Non-pigmented ciliary epithelial cell (primary cell): ENCODE data around the gene SHC2.
"Not testable (repeated sequence)": the region's sequence is repeated elsewhere in the genome, so short reads cannot be mapped to it uniquely, and the experiment has no call there.

Source experiments
- DNase-seq: peaks from one replicate; pipeline ENCODE4 v3.0.0-alpha.2; 2010; ENCODE audit warnings: low read depth

The SHC2 gene

DNA sequence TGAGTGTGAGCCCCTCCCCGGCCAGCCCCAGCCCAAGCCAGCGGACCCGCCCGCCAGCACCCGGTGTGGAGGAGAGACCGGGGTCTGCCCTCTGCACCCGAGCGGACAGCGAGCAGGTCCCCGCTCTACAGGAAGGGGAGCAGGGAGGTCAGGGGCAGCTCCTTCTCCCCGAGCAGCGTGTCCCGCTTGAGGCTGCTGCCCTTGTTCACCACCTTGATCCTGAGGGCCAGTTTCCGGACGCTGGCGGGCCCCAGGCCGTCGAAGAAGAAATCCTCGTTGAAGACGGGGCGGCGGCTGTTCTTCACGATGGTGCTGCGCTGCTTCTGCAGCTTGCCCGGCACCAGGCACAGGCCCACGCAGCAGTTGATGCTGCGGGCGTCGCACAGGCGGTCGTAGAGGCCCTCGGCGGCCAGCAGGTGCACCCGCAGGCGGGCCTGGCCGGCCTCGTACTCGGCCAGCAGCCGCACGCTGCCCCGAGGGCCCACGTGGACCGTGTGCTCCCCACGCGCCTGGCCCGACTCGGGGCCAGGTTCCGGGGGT is 53.8 kb downstream of the SHC2 start:
- DNase-seq: no peak

GRCh38 chr19:406135-406781 is 54.6 kb downstream of the SHC2 start:
- no peak for DNase-seq

GRCh38 chr19:405121-405965 is 55.5 kb downstream of the SHC2 start:
- DNase-seq: no peak

GRCh38 chr19:403221-404027 is 57.4 kb downstream of the SHC2 start:
- no peak for DNase-seq

GRCh38 chr19:402786-403185 is 58.0 kb downstream of the SHC2 start:
- DNase-seq: no peak

GRCh38 chr19:401866-402511 is 58.8 kb downstream of the SHC2 start:
- DNase-seq: no peak

DNA sequence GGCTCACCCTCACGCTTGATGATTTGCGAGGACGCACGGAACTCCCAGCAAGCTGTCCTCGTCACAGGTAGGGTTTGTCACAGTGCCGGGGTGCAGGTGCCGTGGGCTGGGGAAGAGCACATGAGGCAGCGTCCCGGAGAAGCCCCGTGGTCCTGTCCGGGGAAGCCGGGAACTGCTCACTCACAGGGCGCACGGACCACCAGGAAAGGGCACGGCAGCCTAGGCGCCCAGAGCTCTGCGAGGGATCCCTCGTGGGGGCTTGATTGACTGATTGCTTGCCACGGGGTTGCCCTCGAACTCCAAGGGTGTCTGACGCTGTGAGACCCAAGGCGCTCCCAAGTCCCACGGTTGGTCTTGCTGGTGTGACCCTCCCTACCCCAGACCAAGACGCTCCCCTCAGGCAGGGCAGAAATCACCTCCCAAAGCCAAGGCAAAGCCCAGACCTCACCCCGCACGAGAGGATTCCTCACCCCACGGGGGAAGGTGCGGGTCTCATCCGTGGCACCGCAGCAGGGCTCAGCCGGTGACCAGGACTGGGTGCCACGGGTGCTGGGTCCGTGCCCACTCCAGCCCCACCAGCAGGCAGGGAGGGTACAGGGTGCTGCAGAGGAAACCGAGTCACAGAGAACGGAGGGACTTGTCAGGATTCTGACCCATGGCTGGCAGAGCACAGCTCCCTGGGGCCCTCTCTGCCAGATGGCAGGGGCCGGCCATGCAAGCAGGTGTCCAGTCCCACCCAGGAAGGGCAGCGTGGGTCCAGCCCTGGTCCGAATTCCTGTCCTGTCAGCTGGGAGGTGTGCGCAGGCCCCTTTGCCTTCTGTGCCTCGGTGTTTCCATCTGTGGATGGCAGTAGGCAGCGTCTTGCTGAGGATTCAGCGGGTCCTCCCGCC is 59.6 kb downstream of the SHC2 start:
- DNase-seq: no peak

- DNase-seq: no peak
These were observed 61.5 kb downstream of the SHC2 start for GRCh38 chr19:399370-399769.

DNA sequence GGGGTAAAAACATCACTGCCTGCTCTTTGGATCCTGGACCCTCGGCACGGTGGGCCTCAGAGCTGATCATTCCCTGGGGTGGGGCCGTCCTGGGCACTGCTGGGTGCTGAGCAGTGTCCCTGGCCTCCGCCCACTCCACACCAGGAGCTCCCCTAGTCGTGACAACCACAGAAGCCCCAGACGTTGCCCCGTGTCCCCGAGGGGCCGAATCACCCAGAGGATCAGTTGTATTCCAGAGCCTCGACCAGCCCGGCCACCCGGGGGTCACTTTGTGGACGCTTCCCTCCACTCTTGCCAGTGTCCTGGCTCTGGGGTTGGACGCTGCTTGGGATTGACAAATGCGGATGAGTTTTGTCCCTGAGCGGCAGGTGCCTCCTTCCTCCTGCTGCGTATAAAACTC is 62.1 kb downstream of the SHC2 start:
- DNase-seq: no peak

- no peak for DNase-seq
These were observed 62.7 kb downstream of the SHC2 start for GRCh38 chr19:397941-398706.

DNA sequence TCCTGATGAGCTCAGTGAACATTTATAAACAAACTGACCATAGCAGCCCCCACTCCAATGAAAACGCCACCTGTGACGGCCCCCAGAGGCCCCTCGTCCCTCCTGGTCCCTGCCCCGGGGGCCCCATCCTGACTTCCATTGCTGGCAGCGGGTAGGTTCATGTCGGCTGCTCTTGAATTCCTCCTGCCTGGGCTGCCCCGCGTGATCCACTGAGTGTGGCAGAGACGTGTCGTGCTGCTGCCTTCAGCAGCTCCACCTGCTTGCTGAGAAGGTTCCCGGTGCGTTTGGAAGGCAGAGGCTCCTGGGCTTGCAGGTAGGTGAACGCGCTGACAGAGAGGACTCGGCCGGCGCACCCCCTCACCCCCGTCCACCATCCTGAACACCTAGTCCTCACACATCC is 63.5 kb downstream of the SHC2 start:
- DNase-seq: no peak

- DNase-seq: no peak
These were observed 65.4 kb downstream of the SHC2 start for GRCh38 chr19:395467-395866.

- DNase-seq: not testable (repeated sequence)
These were observed 66.0 kb downstream of the SHC2 start for GRCh38 chr19:394857-395256.

- DNase-seq: not testable (repeated sequence)
These were observed 67.3 kb downstream of the SHC2 start for GRCh38 chr19:393560-393959.

GRCh38 chr19:392375-392970 is 68.4 kb downstream of the SHC2 start:
- no peak for DNase-seq

DNA sequence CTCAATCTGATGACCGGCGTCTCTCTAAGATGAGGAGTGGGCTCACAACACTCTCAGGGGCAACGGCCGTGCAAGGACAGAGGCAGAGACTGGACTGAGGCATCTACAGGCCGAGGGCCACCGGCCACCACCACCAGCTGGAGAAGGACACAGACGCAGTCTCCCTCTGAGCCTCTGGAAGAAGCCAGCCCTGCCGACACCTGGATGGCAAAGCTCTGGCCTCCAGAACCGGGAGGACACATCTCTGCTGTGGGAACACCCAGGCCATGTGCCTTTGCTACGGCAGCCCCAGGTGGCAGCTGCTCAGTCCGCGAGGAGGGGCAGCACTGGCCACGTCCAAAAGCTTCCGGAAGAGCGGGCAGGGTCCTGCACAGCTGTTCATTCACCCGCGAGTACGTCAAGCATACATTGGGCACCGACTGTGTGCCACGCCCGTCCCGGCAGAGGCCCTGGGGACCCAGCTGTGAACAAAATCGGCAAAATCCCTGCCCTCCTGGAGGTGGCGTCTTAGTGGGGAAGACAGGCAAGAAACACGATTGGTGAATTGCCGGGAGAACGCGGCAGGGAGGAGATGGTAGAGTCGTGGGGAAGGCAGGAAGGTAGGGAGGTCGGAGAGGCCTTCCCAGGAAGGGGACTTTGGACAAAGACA is 69.0 kb downstream of the SHC2 start:
- DNase-seq: no peak

DNA sequence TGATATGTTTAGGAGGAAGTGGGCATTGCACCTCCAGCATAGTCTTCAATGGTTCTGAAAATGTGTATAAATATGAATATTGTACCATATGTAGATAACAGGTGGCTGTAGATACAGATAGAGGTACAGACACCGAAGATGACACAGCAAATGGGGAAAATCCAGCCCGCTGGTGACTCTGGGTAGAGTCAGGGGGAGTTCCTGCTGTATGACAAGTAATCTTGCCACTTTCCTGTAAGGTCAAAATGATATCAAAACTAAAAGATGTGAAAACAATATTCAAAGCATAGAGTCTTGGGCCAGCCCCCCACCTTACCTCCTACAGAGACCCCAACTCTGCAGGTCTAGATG is 69.7 kb downstream of the SHC2 start:
- no peak for DNase-seq

DNA sequence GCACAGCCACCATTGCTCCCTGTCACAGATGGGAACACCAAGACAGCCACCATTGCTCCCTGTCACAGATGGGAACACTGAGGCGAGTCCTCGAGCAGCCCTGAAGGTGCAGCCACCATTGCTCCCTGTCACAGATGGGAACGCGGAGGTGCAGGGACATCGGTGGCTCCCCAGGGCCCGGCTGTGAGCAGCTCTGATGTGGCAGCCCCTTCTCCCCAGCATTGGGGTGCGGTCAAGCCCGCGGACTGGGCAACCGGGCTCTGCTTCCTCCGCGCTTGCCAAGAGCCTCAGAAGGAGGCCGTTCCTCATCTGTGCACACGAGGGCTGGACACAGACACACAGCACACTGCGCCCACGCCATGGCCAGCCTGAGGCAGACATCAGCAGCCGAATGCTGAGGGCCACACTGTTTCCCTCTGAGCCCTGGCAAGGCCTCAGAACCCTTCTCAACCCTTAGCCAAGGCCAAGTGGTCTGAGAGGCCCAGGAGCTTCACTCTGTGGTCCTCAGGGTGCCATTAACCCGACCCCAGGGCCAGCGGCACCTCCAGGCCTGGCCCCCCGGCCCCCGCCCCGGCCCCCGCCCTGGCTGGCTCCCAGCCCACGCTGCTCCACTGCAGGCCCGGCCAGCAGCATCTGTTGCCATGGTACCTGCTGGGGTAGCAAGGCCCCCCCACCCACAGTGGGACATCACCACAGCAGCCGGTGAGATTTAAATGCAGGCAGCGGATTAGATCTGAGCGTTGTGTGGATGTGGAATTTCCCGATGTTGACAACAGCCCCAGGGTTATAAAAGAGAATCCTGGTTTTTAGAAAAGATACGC is 70.2 kb downstream of the SHC2 start:
- DNase-seq: no peak

GRCh38 chr19:389935-390289 is 70.9 kb downstream of the SHC2 start:
- DNase-seq: no peak
